Brain pericyte (primary cell): Measurements from ENCODE around the gene TENT5A.

ENCODE experiments used
- DNase-seq: peaks from one replicate; pipeline ENCODE4 v3.0.0-alpha.2; 2012; ENCODE audit warnings: low read depth, low spot score

The TENT5A gene

DNA sequence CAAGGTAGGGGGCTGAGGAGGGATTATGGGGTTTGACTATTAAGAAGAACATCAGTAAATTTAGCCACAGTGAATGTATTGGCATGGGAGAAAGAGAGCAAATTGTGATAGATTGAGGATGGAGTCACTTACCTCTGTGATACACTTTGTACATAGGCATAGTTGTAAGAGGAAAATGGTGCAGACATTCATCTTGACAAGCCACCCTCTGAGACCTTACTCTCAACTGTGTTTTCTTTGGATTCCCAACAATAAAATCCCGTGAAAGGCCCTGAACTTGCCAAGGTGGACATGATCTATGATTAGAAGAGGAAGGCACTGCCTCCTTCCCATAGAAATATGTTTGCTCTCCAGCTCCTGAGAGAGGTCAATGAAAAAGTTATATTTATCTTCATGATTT, 18.6 kb upstream of the TENT5A start:
- no peak for DNase-seq

DNA sequence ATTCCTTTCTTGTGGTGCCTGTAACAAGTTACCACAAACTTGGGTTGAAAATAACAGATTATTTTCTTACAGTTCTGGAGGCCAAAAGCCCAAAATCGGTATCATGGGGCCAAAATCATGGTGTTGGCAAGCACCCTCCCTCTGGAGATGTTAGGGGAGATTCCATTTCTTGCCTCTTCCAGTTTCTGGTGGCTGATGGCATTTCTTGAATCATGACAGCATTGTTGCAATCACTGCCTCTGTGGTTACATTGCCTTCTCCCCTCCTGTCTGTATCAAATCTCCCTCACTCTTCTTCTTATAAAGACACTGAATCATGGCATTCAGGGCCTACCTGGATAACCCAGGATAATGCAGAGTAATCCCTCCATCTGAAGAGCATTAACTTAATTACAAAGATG, 17.9 kb upstream of the TENT5A start:
- no peak for DNase-seq

DNA sequence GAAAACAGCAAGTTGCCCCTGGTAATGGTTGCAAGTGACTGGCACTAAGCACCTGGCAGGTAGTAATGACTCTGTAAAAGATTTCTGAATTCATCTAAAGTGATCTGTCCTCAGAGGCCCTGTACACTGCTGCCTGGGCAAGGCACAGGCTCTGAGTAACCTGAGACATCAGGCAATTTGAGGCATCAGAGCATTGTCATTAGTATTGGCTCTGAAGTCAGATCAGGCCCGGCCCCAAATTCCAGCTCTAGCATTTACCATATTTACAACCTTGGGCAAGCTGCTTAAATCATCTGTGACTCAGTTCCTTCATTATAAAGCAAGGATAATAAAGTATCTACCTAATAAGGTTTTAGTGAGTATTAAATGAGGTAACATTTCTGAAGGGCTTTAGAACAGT, 17.3 kb upstream of the TENT5A start:
- DNase-seq = no peak

DNA sequence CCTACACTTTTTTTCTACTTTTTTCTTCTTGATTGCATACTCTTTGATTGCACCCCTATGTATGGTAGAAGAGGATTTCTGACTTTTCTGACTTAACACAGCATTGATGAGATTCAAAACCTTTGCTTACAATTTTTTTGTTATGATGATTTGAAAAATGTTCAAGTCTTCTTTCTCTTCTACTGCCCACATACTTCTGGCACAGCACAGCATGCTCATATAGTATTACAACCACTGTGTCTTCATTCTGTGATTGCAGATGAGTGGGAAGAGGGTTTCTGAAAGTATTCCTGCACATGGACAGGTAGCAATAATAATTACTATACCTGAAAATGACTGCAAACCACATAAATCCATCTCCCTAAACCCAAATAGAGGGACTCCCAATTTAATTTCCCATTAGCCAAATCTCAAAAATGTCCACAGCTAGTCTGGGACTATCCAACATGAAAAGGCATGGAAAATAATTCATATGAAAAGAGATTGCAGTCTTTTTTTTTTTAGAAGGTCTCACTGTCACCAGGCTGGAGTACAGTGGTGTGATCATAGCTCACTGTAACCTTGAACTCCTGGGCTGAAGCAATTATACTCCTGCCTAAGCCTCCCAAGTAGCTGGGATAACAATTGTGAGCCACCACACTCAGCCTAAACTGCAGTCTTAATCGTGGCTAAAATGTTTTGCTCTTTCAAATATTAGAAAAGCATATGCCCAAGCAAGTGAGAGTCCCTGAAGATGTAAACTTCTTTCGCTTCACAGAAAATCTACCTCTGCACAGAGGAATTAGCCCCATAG, 15.9 kb upstream of the TENT5A start:
- DNase-seq = no peak

DNA sequence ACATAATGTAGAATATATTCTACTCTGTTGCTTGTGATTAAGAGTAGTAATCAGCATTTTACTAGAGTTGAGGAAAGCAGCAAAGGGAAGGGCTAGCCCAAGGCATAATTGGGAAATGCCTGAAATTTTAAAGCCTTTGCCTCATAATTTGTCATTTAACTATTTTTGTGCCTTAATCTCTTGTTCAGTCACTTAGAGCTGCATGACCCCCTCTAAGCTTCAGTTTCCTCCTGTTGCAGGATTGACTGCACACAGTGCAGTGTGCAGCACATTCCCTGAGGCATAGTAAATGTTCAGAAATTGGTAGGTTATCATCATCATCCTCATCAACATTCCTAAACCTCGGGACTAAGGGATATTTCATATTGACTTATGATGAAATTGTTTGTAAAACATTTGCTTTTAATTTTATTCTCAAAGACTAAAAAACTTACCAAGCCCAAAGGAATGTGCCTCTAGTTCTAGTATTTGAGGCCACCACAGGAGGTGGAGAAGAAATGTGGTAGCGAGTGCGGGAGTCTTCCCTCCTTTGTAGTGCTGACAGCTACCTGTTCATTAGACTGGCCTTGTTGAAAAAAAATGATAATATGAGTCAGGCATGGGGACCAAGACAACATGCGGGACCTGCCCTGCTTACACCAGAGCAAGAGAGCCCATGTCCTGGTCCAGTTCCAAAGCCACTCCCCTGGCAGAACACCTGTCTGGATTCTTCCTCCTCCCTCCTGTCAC, 14.8 kb upstream of the TENT5A start:
- no peak for DNase-seq

DNA sequence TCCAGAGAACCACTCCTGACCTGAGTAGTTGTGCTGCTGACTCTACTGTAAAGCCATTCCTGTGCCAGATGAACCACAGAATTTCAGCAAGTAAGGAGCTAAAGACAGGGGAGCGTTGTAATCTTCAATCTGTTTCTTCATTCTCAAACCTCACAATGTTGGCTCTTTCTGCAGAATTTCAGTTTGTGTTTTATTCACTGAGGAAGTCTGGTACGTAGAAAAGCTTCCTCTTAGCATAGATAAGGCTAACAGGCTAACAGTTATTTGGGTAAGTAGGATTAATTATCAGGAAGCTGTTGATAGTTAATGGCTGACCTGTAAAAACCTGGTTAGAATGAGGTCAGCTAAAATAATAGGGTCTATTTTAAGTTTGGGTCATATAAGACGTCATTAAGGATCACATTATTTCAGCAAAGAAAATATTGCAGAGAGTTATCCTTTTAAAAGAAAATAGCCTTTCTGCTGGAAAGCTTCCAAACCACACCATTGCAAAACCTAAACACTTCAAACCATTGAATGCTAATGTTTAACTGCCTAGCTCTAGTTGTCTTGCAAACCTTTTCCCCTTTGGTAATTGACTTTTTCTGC, 14.1 kb upstream of the TENT5A start:
- DNase-seq = peak; percentile 83

DNA sequence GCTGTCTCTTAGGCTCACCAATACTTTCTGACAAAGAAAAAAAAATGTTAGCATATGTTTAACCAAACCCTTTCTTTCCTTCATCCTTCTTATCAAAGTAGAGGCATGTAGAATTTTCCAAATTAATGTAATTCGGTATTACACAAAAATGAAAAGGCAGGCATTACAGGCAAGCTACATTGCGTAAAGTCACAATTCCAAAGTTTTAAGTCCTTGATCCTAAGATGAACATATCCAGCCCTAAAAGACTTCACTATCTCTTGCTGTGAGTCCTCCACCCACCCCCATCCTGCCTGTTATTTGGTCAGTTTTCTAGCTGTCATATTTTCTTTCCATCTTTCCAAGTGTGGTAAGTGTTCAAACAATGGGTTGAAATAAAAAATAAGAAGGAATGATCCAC, 12.1 kb upstream of the TENT5A start:
- no peak for DNase-seq

DNA sequence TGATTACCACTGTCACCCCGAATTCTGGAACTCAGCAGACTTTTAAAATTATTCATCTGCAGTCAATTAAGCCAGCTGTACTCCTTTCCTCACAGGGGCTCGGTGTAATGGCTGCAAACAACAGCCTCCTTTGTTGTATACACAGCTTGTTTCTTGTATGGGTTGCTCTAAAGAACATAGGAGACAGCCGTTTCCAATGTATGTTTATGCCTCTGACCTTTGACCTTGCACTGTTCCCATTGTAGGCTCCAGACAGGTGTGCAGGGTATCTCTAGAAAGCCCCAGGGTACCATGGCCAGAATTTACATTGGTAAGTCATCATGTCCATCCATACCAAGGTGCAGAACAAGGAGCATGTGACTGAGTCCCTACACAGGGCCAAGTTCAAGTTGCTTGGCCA, 11.5 kb upstream of the TENT5A start:
- no peak for DNase-seq

DNA sequence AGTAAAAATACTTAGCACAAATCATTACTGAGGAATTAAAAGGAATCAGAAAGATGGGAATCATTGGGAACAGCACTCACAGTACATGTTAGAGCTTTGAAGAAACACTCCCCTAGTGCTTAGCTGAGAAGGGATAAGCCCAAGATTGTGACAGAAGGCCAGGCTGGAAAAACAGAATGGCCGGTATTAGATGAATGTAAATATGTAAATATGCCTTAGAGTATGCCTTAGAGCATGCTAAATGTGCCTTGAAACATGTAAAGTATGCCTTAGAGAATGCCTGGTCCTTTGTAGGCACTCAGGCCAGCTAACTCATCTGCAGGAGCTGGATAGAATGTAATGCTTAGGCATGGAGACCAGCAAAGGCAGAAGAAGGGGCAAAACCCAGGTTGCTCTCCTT, 10.6 kb upstream of the TENT5A start:
- no peak for DNase-seq

DNA sequence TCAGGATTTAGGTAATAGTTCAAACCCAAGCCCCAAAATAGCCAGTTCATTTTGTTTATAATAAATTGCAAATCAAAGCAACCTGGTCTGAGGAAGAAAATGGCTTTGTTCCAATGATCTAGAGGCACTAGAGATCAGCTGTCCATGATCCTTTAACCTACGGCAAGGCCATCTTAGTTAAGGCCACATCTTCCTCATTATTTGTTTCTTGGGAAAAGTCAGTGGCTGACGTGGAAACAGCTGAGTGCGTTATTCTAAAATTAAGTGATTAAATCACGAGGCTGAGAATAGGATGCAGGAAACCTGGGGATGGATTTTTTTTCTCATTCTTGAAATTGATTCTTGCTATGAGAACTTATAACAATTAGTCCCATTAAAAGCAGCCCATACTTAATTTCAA, 10.1 kb upstream of the TENT5A start:
- no peak for DNase-seq

DNA sequence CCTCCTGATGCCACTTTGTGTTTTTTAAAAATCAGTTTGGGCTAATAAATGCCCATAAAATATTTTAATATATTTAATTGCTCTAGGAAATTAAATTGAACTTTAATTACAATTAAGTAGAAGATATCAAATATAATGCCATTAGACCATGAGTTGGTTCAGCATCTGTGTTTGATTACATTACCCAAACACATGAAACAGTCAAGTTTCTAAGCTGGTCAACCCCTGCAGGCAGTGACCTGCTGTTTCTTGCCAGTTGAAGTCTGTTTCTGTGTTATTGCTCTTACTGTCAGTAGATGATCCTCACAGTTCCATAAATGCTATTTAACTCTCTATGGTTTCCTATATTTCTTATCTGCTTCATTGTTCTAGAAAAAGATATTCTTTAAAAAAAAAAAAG, 9.7 kb upstream of the TENT5A start:
- DNase-seq = peak; percentile 66

DNA sequence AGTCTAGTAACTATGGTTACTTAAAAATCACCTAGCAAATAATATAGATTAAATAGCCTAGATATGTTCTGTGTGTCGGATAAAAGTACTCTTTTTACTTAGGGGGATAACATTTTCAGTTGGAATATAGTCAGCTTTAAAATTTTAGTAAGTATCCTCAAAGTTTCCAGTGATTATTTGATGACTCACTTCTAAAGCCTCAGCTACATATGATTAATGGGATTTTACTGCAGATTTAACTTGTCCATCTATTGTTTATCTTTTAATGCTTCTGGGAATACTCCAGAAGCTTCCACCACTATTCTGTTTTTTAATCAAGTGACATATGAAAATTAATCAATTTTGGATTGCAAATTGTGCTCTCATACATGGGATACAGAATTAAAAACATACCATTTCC, 8.7 kb upstream of the TENT5A start:
- no peak for DNase-seq

DNA sequence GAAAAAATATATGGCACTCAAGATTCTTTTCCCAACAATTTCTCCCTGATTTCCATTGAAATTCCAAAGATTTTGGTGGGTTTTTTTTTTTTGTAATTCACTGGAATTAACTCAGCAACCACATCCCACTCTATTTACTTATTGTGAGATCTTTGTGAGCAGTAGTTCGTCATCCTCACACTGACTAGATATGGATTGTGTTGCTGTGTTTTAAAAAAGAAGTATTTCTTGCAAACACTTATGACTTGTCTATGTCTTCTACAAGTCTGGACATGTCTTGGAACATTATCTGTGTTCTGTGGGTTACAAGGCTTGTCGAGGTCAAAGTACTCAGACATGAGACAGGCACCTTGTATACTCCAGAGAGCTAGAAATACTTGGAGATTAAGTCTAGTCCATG, 7.3 kb upstream of the TENT5A start:
- DNase-seq = no peak

DNA sequence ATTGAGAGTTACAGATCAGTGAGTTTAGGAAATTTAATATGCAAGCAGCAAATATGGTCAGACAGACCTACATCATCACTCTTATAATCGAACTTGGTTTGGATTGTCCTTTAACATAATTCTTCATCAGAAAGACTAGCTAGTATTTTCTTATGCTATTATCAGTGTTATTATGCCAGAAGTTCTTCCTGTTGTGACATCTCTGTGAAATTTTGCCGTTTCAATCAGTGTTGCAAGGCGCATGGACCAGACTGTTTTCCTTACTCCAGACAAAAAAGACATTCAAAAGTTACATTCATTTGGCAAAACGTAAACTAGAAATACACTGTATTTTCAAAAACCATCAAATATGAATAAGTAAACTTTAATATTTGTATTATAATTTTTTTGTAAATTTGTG, 5.7 kb upstream of the TENT5A start:
- no peak for DNase-seq

DNA sequence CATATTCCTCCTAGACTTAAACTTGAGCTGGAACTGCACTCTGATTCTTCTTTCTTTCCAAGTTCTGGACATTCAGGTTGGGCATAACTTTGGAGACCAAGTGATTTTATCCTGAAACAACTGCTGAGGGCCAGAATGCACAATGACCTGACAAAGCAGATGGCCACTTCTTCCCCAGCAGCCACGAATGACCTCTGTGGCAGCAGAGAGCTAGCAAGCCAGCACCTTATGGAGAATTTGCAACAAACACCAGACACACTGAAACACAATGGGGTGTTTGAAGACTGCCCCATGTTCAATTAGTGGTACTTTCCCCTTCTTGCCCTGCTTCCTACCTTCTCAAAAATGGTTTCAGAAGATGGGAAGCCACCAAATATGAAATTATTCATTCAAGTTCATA, 4.2 kb upstream of the TENT5A start:
- DNase-seq = no peak

DNA sequence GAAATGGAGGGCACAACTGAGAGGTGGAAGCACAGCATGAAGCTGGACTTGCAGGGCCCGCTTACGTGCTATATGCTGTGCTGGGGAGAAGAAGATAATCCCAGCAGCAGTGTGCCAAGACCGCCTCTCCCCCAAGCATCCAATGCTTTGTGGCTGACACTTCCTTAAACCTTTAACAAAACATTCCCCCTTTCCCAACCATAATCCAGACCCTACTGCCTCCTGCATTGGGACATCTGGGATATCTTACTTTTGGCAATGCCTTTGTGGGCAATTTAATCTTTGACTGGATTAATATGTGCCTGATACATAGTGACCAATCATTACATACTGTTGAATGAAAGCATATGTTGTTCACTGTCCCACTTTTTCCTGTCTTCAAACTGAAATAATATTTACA, 3.1 kb upstream of the TENT5A start:
- no peak for DNase-seq

DNA sequence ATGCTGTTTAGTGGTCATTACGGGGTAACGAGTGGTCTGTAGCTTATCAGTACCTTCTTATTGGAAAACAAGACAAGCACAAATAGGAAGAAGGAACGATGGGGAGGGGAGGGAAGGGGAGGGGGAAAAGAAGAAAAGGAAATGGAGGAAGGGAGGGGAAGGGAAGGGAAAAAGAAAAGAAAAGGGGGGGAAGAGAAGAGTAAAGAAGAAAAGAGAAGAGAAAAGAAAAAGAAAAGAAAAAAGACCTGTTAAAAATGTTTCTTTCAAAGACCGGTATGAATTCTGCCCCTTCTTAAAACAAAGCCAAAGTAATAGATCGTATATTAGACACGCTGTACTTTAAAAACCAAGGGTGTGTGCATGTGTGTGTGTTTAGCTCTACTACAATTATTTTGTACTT, 2.4 kb upstream of the TENT5A start:
- DNase-seq = no peak

DNA sequence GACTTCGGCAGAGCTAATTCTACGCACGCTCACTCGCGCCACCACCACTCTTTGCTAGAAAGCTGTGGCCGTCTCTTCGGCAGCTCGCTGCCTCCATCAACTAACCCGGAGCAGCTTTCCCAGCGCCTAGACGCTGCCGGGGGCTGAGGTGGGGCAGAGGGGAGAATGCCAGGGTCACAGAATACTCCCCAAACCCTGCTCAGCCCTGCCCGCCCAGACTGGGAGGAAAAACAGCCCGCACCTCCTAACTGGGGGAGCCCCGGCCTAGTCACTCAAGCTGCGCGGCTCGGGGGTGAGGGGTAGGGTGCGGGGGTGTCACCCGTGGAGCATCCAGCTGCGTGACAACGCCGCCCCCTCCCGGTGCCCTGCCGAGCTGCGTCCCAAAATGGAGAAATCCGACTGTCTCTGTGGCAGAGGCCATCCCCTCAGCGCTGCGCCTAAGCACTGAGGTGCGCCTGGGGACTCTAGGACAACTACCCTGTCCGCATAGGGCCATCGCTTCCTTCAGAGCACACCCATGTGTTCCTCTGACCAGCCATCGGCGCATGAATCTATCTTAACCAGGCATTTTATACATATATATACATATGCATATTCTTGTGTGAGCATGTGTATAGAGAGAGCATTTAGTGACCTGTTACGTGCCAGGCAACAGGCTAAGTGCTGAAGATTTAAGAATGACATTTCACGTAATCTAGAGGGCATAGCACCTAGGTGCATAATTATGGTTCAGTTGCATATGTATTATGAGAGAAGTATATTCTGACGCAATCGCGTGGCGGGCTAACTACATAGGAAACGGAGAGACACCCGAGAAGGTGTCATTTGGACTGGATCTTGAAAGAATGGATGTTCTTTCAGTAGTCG, 1.5 kb upstream of the TENT5A start:
- no peak for DNase-seq

DNA sequence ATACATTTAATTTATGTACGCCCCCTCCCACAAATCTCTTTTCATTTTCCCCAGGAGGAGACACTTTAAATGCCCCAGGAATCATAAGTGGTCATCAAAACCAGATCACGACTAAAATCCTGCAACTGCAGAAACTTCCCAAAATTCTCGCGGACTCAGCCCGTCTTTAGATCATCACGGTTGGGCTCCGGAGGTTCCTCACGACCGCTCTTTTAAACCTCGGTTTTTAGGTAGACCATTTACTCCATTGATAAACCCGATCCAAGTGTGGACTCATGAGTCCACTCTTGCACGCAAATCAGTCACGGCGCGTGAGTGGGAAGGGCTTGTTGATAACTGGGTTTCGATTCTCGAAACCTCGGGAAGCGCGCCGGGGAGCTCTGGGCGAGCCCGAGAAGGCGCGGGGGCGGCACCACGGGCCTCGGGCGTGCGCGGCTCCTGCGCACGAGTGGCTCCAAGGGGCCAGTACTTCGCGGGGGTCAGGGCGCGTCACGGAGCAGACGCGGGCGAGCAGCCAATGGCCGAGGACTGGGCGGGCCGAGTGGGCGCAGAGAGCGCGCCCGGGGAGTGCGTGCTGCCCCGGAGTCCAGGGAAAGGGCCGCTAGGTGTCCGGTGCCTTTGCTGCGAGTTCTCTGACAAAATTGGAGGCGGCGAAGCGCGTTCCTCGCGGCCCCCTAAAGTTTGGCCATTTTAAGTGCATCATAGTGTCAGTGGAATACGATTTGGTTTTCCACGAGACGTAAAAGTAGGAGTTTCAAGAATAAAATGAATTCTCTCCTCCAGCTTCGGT, 635 bp upstream of the TENT5A start:
- DNase-seq = peak; percentile 78

DNA sequence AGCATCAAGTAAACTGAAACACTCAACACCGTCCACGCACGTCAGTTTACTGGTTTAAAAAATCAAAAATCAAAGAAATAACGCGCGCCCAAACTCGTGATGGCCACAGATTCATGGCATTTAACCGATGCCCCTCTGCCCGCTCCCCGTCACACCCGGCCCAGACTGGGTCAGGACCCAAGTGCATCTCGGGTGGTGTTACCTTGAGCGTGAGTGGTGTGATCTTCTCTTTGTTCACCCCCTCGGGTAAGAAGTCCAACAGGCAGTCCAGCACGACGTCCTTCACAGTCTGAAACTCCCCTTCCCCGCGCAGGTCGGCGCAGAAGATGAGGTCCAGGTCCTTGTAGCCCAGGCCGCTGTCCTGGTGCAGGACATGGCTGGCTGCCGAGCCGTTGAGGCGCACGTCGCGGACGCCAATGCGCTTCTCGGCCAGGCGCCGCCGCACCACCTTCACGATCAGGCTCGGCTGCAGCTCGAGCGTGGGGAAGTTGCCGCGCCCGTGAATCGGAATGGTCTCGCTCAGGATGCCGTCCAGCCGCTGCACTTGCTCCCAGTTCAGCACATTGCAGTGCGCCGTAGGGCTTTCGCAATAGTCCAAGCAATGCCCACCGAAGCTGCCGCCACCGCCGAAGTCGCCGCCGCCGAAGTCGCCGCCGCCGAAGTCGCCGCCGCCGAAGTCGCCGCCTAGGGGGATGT, 945 bp downstream of the TENT5A start:
- DNase-seq = no peak
